Right lobe of liver (tissue), 6 donors: Measurements from ENCODE around the gene EIPR1. TPM values are rescaled to one million over a fixed set of nuclear protein-coding genes. Genes with fewer than 3 reads are reported as not detected.
"Not testable (repeated sequence)": the region's sequence is repeated elsewhere in the genome, so short reads cannot be mapped to it uniquely, and the experiment has no call there.

Source experiments
- ATAC-seq, 4 donors: fragments of 200-7000 bp; cut with Tn5 transposase; one replicate each; pipeline ENCODE4 v1.9.1; 2020; ENCODE audit warnings: mild to moderate bottlenecking in 4 of 4, moderate library complexity in 4 of 4
- DNase-seq, 3 donors: peaks; one replicate each; pipeline ENCODE4 v3.0.0-alpha.2; 2020
- H3K27ac ChIP-seq, 3 donors: fragments of 200-600 bp; one replicate each; pipeline ENCODE4 v1.8.0; 2022
- H3K27me3 ChIP-seq, 2 donors: fragments of 200-600 bp; one replicate each; pipeline ENCODE4 v1.8.0; 2022
- H3K36me3 ChIP-seq, 4 donors: fragments of 200-600 bp; sonication (generic) in 1 of 4; one replicate each; pipeline versions ENCODE4 v1.5.1 to v1.8.0; 2017 to 2022; ENCODE audit warnings: control low read depth in 1 of 4
- H3K4me1 ChIP-seq, 4 donors: fragments of 200-600 bp; sonication (generic) in 1 of 4; one replicate each; pipeline versions ENCODE4 v1.5.1 to v1.8.0; 2017 to 2022; ENCODE audit warnings: control low read depth in 1 of 4
- H3K4me3 ChIP-seq, 3 donors: fragments of 200-600 bp; one replicate each; pipeline ENCODE4 v1.8.0; 2022
- H3K9me3 ChIP-seq, 4 donors: fragments of 200-600 bp; sonication (generic) in 1 of 4; one replicate each; pipeline versions ENCODE4 v1.5.1 to v1.8.0; 2017 to 2022; ENCODE audit warnings: control low read depth in 1 of 4
- POLR2A ChIP-seq: fragments of 450-650 bp; IDR thresholded peaks from one replicate; pipeline ENCODE4 v1.6.1; 2017; ENCODE audit warnings: antibody characterized with exemption, mild to moderate bottlenecking
- WGBS: methylation state at CpG from one replicate; pipeline ENCODE4 v1.1.6; 2018; ENCODE audit warnings: low coverage, low lambda C conversion rate; ENCODE audit not compliant: insufficient coverage; ENCODE audit errors: missing lambda C conversion rate; 5-methylcytosine and 5-hydroxymethylcytosine counted together
- intact Hi-C, 2 donors: fragments of 100-400 bp; cut with DNase I; formaldehyde crosslinking; loops; one replicate each; pipeline versions ENCODE4 v1.11.2 to v1.14.1; 2022
- total RNA-seq, 6 experiments: library from RNA; depleted of rRNA in 2 of 6; stranded (reverse); fragments of >200 nt in 2 of 6; fragmentation: NEBNext Ultra II Directional in 3 of 6; extraction: Animal tissue kit (Norgen Biotek cat#: 25700) in 3 of 6; gene quantifications; one replicate each; pipeline versions ENCODE4 v1.1.0 to v1.2.4, GENCODE V29; 2016 to 2023
- TF ChIP-seq, protein P1 (sequence below), 4 donors: fragments of 200-600 bp in 3 of 4; fragments of 450-650 bp in 1 of 4; IDR thresholded peaks; one replicate each; pipeline versions ENCODE4 v1.5.1 to v1.8.0; 2016 to 2022; ENCODE audit warnings: antibody characterized with exemption in 4 of 4, mild to moderate bottlenecking in 2 of 4
- donor health status: DM: no; HTN: yes; CAD: no.
- donor health status: DM: no; HTN: no; CAD: no.
- donor health status: DM: no; HTN: no; CAD: no.
- donor health status: DM: no; HTN: yes; CAD: no.
- donor health status: DM: no; HTN: yes; CAD: no.

EIPR1 gene
- total RNA-seq, 6 experiments from 2014 or later, result 6.8 to 40.6 (median 11.6) TPM

DNA sequence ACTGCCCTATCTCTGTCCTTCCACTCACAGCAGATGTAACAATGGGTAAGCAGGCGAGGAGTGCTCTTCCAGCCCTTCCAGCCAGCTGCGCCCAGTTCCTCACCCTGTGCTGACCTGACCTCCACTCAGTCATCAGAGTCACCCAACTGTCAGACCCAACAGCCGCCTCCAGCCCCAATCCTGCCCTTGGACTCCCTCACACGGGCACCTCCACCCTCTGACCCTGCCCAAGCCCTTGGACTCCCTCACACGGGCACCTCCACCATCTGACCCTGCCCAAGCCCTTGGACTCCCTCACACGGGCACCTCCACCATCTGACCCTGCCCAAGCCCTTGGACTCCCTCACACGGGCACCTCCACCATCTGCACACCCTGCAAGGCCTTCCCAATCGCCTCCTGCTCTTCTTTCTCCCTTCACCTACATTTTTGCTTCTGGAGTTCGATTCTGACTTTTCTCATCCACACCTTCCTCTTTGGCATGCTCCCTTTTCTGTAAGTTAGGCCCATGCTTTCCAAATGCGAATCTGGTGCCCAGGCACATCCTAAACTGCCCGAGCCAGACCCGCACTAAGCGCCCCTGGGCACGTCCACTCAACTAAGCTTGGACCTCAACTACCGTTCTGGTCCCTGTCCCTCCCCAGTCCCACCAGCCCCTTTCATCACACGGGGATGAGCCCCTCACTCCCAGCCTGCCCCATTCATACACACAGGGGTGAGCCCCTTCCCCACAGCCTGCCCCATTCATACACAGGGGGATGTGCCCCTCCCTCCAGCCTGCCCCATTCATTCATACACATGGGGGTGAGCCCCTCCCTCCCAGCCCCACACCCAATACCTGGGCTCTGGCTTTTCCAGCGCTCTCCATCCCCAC is 15.9 kb downstream of the EIPR1 start:
- no peaks in the 10 kb centered on the region for H3K27me3 ChIP-seq
- H3K9me3 ChIP-seq, result no peaks in the 10 kb centered on the region
- H3K4me3 ChIP-seq, result no peak overlapping the region
- no peaks in the 10 kb centered on the region for H3K36me3 ChIP-seq
- WGBS, result 93% methylated on average over 14 of the region's 17 CpGs
- no peaks in the 10 kb centered on the region for H3K4me1 ChIP-seq
- peak in 1 of 4 donors; percentile 22 for ATAC-seq
- H3K27ac ChIP-seq, result no peak overlapping the region
- no peak for DNase-seq
- TF ChIP-seq POLR2A, result no peak
- TF ChIP-seq, protein P1, sequence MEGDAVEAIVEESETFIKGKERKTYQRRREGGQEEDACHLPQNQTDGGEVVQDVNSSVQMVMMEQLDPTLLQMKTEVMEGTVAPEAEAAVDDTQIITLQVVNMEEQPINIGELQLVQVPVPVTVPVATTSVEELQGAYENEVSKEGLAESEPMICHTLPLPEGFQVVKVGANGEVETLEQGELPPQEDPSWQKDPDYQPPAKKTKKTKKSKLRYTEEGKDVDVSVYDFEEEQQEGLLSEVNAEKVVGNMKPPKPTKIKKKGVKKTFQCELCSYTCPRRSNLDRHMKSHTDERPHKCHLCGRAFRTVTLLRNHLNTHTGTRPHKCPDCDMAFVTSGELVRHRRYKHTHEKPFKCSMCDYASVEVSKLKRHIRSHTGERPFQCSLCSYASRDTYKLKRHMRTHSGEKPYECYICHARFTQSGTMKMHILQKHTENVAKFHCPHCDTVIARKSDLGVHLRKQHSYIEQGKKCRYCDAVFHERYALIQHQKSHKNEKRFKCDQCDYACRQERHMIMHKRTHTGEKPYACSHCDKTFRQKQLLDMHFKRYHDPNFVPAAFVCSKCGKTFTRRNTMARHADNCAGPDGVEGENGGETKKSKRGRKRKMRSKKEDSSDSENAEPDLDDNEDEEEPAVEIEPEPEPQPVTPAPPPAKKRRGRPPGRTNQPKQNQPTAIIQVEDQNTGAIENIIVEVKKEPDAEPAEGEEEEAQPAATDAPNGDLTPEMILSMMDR (IDR thresholded peaks at IDR 0.05), result no peak
- intact Hi-C loops, result no loop called here

- no peak overlapping the region for H3K27ac ChIP-seq
- WGBS, result 93% methylated on average over 8 of the region's 8 CpGs
- H3K9me3 ChIP-seq, result no peaks in the 10 kb centered on the region
- H3K4me3 ChIP-seq, result no peak overlapping the region
- H3K4me1 ChIP-seq, result no peaks in the 10 kb centered on the region
- DNase-seq (no peak), ATAC-seq (no peak)
- no peak for TF ChIP-seq POLR2A
- TF ChIP-seq, protein P1 (IDR thresholded peaks at IDR 0.05), result no peak
- intact Hi-C loops, result no loop called here
- no peaks in the 10 kb centered on the region for H3K27me3 ChIP-seq
- peaks cover 0 to 2% (median 0%) of the 10 kb centered on the region in 4 donors for H3K36me3 ChIP-seq
Measured at GRCh38 chr2:3357926-3358325, 19.7 kb downstream of the EIPR1 start.

- ATAC-seq, H3K27ac ChIP-seq, DNase-seq, intact Hi-C loops, H3K36me3 ChIP-seq, H3K9me3 ChIP-seq, H3K4me3 ChIP-seq, H3K27me3 ChIP-seq, H3K4me1 ChIP-seq: not testable (repeated sequence)
- 86% methylated on average over 2 of the region's 2 CpGs for WGBS
Measured at GRCh38 chr2:3357446-3357845, 20.2 kb downstream of the EIPR1 start.

GRCh38 chr2:3356799-3357198 is 20.8 kb downstream of the EIPR1 start:
- peaks cover 0 to 2% (median 0%) of the 10 kb centered on the region in 4 donors for H3K36me3 ChIP-seq
- intact Hi-C loops, result no loop called here
- DNase-seq (no peak), ATAC-seq (no peak)
- no peaks in the 10 kb centered on the region for H3K9me3 ChIP-seq
- no peak for TF ChIP-seq POLR2A
- TF ChIP-seq, protein P1 (IDR thresholded peaks at IDR 0.05), result no peak
- H3K27me3 ChIP-seq, result no peaks in the 10 kb centered on the region
- WGBS, result 75% methylated on average over 2 of the region's 2 CpGs
- no peak overlapping the region for H3K4me3 ChIP-seq
- H3K27ac ChIP-seq, result no peak overlapping the region
- H3K4me1 ChIP-seq, result no peaks in the 10 kb centered on the region

DNA sequence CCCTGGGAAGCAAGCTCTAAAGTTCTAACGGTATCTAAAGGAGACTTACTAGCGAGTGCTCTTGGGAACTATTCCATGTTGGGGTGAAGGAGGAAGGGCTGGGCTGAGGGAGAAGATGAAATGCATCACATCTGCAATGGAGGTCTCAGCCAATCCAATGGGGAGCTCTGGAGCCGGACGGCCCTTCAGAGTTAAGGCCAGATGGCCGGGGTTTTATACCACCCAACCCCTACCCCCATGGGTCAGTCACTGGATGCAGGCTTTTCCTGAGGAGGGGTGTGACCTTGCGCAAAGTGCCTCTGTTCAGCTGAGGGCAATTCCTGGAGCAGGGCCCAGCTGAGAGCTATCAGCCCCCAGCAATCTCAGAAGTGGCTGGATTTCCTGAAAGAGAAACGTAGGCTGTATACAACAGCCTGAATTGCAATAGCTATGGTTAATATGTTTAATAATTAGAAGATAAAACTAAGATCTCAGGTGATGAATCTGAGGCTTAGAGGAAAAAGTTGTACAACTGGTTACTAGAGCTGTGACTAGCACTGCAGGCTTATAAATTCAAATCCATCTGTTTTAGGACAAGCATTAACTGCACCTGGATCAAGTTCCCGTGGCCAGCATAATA is 21.6 kb downstream of the EIPR1 start:
- intact Hi-C loops, result no loop called here
- H3K36me3 ChIP-seq, result peaks cover 0 to 2% (median 0%) of the 10 kb centered on the region in 4 donors
- H3K4me1 ChIP-seq, result no peaks in the 10 kb centered on the region
- no peak overlapping the region for H3K27ac ChIP-seq
- H3K4me3 ChIP-seq, result no peak overlapping the region
- H3K27me3 ChIP-seq, result no peaks in the 10 kb centered on the region
- DNase-seq (no peak), ATAC-seq (no peak)
- H3K9me3 ChIP-seq, result no peaks in the 10 kb centered on the region
- TF ChIP-seq, protein P1 (IDR thresholded peaks at IDR 0.05), result no peak
- TF ChIP-seq POLR2A, result no peak
- 74% methylated on average over 4 of the region's 8 CpGs for WGBS
